HCT116 (cell line): Measurements from ENCODE around the gene EHD1.

Source experiments
- CTCF ChIP-seq, 3 experiments: fragments of 200-600 bp in 1 of 3; sonication (generic) in 1 of 3; IDR thresholded peaks in 2 of 3; conservative IDR thresholded peaks in 1 of 3; 2 replicates each; pipeline ENCODE4 v1.5.1; 2012 to 2017; ENCODE audit warnings: low read depth in 2 of 3, low read length in 2 of 3, antibody characterized with exemption in 1 of 3, borderline replicate concordance in 1 of 3, control low read depth in 1 of 3, mild to moderate bottlenecking in 1 of 3, mixed read lengths in 1 of 3, mixed run types in 1 of 3, moderate library complexity in 1 of 3; ENCODE audit not compliant: insufficient read depth in 1 of 3
- EGR1 ChIP-seq: IDR thresholded peaks from 2 replicates; pipeline ENCODE4 v1.6.1; 2012; ENCODE audit warnings: low read depth
- EZH2 ChIP-seq: fragments of 200-600 bp; sonication (generic); IDR thresholded peaks from 2 replicates; pipeline ENCODE4 v1.6.1; 2017; ENCODE audit warnings: antibody characterized with exemption, mixed run types
- EZH2phosphoT487 ChIP-seq: fragments of 200-600 bp; IDR thresholded peaks from 2 replicates; pipeline ENCODE4 v1.6.1; 2018; ENCODE audit warnings: antibody characterized with exemption, borderline replicate concordance
- POLR2A ChIP-seq: IDR thresholded peaks from 2 replicates; pipeline ENCODE4 v1.7.0; 2011; ENCODE audit warnings: borderline replicate concordance; ENCODE audit not compliant: insufficient read depth, insufficient read length; ENCODE audit errors: extremely low read depth
- POLR2AphosphoS5 ChIP-seq: IDR thresholded peaks from 2 replicates; pipeline ENCODE4 v1.6.1; 2011; ENCODE audit warnings: mild to moderate bottlenecking, low read depth, low read length, moderate library complexity
- SIN3A ChIP-seq: IDR thresholded peaks from 2 replicates; pipeline ENCODE4 v1.6.1; 2012; ENCODE audit warnings: low read depth
- SP1 ChIP-seq: IDR thresholded peaks from 2 replicates; pipeline ENCODE4 v1.6.1; 2012; ENCODE audit warnings: low read depth
- SRF ChIP-seq: IDR thresholded peaks from 2 replicates; pipeline ENCODE4 v1.6.1; 2012; ENCODE audit warnings: low read depth

- TF ChIP-seq POLR2A (no peak), CTCF (IDR thresholded peaks at IDR 0.05 in 2 of 3, conservative IDR thresholded peaks at IDR 0.05 in 1 of 3; ENCODE audit: borderline replicate concordance in 1 of 3, insufficient read depth in 1 of 3, low read depth in 2 of 3, low read length in 2 of 3) (no peak), EGR1 (no peak), EZH2 (no peak), SP1 (no peak), SRF (no peak), EZH2phosphoT487 (no peak), POLR2AphosphoS5 (no peak), SIN3A (no peak)
Observed at GRCh38 chr11:64805481-64805880, 72.9 kb downstream of the EHD1 start.
